ENCODE results near the gene NOVA2. TPM values are rescaled to one million over a fixed set of nuclear protein-coding genes. Genes with fewer than 3 reads are reported as not detected.
A peak's percentile ranks its signal among the peaks of the same experiment; 100 is the strongest.

Gene NOVA2
- total and polyA plus RNA-seq, 9 of the 15 experiments (the other 6 are each of a cell fraction or from before 2014, with no cell fraction given): not detected

GRCh38 chr19:45994998-45995714 is 21.5 kb upstream of the NOVA2 start, which contains the start of gene CCDC61 (continued):
- TF ChIP-seq JUND (IDR thresholded peaks at IDR 0.05; ENCODE audit: borderline replicate concordance, low read depth, low read length) (peak; percentile 22; the same call in 1 of the 2 replicates), JUND (tag; IDR thresholded peaks at IDR 0.05; ENCODE audit: borderline replicate concordance, low read depth, low read length) (no peak), RBFOX2 (IDR thresholded peaks at IDR 0.05; ENCODE audit: low read depth, low read length) (peak; percentile 91), NR2C1 (IDR thresholded peaks at IDR 0.05) (0 out of 2 replicates have a peak, but pooled peaks have one; percentile 32), NR2C1 (tag; IDR thresholded peaks at IDR 0.05) (0 out of 2 replicates have a peak, but pooled peaks have one; percentile 8), THAP12 (CRISPR knock-in tag; IDR thresholded peaks at IDR 0.05) (peak; percentile 63; the same call in 1 of the 2 replicates), ZNF121 (CRISPR knock-in tag; conservative IDR thresholded peaks at IDR 0.05) (no peak), PHF20 (IDR thresholded peaks at IDR 0.05; ENCODE audit: partially characterized antibody) (peak; percentile 77), ZNF407 (IDR thresholded peaks at IDR 0.05; ENCODE audit: low read depth) (no peak), TARDBP (IDR thresholded peaks at IDR 0.05) (no peak), XRCC4 (IDR thresholded peaks at IDR 0.05; ENCODE audit: extremely low read depth, insufficient read depth, insufficient read length) (no peak), NCOA1 (IDR thresholded peaks at IDR 0.05; ENCODE audit: low read depth) (no peak), ZNF639 (CRISPR knock-in tag; conservative IDR thresholded peaks at IDR 0.05 in 1 of 2, IDR thresholded peaks at IDR 0.05 in 1 of 2) (no peak), ZNF507 (tag; conservative IDR thresholded peaks at IDR 0.05) (no peak), RNF2 (IDR thresholded peaks at IDR 0.05) (no peak)
